GM23248 (cell line): ENCODE measurements around the gene NUDT9. TPM values are rescaled to one million over a fixed set of nuclear protein-coding genes. Genes with fewer than 3 reads are reported as not detected.
"Not testable (repeated sequence)": the region's sequence is repeated elsewhere in the genome, so short reads cannot be mapped to it uniquely, and the experiment has no call there.

Source experiments
- DNase-seq: peaks from one replicate; pipeline ENCODE4 v3.0.0-alpha.2; 2015
- H2AFZ ChIP-seq: fragments of 200-600 bp; sonication (generic); 2 replicates; pipeline ENCODE4 v1.6.1; 2016; ENCODE audit warnings: antibody characterized with exemption
- H3F3A ChIP-seq: fragments of 200-600 bp; sonication (generic); 2 replicates; pipeline ENCODE4 v1.6.1; 2016; ENCODE audit warnings: mild to moderate bottlenecking, antibody characterized with exemption, mixed run types; ENCODE audit not compliant: insufficient read depth
- H3K27ac ChIP-seq: fragments of 200-600 bp; sonication (generic); 2 replicates; pipeline ENCODE4 v1.5.1; 2016; ENCODE audit warnings: mild to moderate bottlenecking
- H3K27me3 ChIP-seq: fragments of 200-600 bp; sonication (generic); replicated peaks from 2 replicates; pipeline ENCODE4 v1.6.1; 2016; ENCODE audit warnings: mild to moderate bottlenecking; ENCODE audit not compliant: insufficient read depth
- H3K36me3 ChIP-seq: fragments of 200-600 bp; sonication (generic); 2 replicates; pipeline ENCODE4 v1.6.1; 2016; ENCODE audit warnings: low read depth, mild to moderate bottlenecking
- H3K4me1 ChIP-seq: fragments of 200-600 bp; sonication (generic); 2 replicates; pipeline ENCODE4 v1.6.1; 2016; ENCODE audit warnings: mild to moderate bottlenecking; ENCODE audit not compliant: insufficient read depth
- H3K4me2 ChIP-seq: fragments of 200-600 bp; sonication (generic); one replicate; pipeline ENCODE4 v1.6.1; 2016; ENCODE audit warnings: mild to moderate bottlenecking; ENCODE audit not compliant: unreplicated experiment
- H3K4me3 ChIP-seq: fragments of 200-600 bp; sonication (generic); 2 replicates; pipeline ENCODE4 v1.5.1; 2016; ENCODE audit warnings: mild to moderate bottlenecking
- H3K79me2 ChIP-seq: fragments of 200-600 bp; sonication (generic); 2 replicates; pipeline ENCODE4 v1.6.1; 2016; ENCODE audit warnings: mild to moderate bottlenecking; ENCODE audit not compliant: insufficient read depth
- H3K9ac ChIP-seq: fragments of 200-600 bp; sonication (generic); 2 replicates; pipeline ENCODE4 v1.6.1; 2016; ENCODE audit warnings: mild to moderate bottlenecking
- H3K9me2 ChIP-seq: fragments of 200-600 bp; sonication (generic); 2 replicates; pipeline ENCODE4 v1.6.1; 2016; ENCODE audit warnings: mixed run types, mild to moderate bottlenecking, moderate library complexity; ENCODE audit not compliant: insufficient read depth
- H3K9me3 ChIP-seq: fragments of 200-600 bp; sonication (generic); one replicate; pipeline ENCODE4 v1.6.1; 2017; ENCODE audit warnings: low read depth
- H4K20me1 ChIP-seq: fragments of 200-600 bp; sonication (generic); 2 replicates; pipeline ENCODE4 v1.6.0; 2016; ENCODE audit not compliant: insufficient read depth
- EZH2 ChIP-seq: fragments of 200-600 bp; sonication (generic); IDR thresholded peaks from 2 replicates; pipeline ENCODE4 v1.6.1; 2018; ENCODE audit warnings: antibody characterized with exemption, mild to moderate bottlenecking; ENCODE audit not compliant: insufficient read depth, poor library complexity, severe bottlenecking
- EZH2phosphoT487 ChIP-seq: fragments of 200-600 bp; sonication (generic); IDR thresholded peaks from 2 replicates; pipeline ENCODE4 v1.6.1; 2018; ENCODE audit warnings: antibody characterized with exemption, moderate library complexity, mild to moderate bottlenecking, low read depth; ENCODE audit not compliant: insufficient read depth
- WGBS, 2 experiments: methylation state at CpG; one replicate each; pipeline ENCODE4 v1.1.6; 2015 to 2017; ENCODE audit warnings: low lambda C conversion rate in 2 of 2, low coverage in 1 of 2; ENCODE audit errors: missing lambda C conversion rate in 2 of 2; 5-methylcytosine and 5-hydroxymethylcytosine counted together
- in situ Hi-C: fragments of 300-500 bp; cut with MboI; formaldehyde crosslinking; loops from 2 replicates; pipeline ENCODE4 v1.15.0; 2020
- polyA plus RNA-seq: library from polyadenylated mRNA; unstranded; fragments of >200 nt; fragmentation: Nextera tagmentation; extraction: Ambion mirVana; gene quantifications from 2 replicates; pipeline ENCODE4 v1.2.1, GENCODE V29; 2016
- total RNA-seq: library from RNA; depleted of rRNA; stranded (reverse); fragments of >200 nt; shearing (Covaris generic); gene quantifications from 2 replicates; pipeline ENCODE4 v1.2.3, GENCODE V29; 2014

The NUDT9 gene
- total and polyA plus RNA-seq, 2 experiments from 2014 or later, result 11.2 to 34.8 TPM

- no peaks in the 10 kb centered on the region for H3K9me2 ChIP-seq
Measured at GRCh38 chr4:87382931-87383330, 39.4 kb upstream of the NUDT9 start.

DNA sequence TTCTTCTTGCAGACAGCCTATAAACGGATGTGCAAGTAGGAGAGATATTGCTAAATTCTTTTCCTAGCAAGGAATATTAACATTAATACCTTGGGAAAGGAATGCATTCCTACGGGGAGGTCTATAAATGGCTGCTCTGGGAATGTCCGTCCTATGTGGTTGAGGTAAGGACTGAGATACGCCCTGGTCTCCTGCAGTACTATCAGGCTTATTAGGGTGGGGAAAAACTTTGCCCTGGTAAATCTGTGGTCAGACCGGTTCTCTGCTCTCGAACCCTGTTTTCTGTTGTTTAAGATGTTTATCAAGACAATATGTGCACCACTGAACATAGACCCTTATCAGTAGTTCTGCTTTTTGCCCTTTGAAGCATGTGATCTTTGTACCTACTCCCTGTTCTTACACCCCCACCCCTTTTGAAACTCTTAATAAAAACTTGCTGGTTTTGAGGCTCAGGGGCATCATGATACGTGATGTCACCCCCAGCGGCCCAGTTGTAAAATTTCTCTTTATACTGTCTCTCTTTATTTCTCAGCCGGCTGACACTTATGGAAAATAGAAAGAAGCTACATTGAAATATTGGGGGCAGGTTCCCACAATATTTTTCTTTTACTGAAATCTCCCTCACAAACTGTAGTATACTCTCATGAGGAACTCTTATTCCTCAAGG lies 37.8 kb upstream of the NUDT9 start:
- H3K9ac ChIP-seq, DNase-seq, H4K20me1 ChIP-seq, H3K27ac ChIP-seq, H3K27me3 ChIP-seq, in situ Hi-C loops, H3K36me3 ChIP-seq, H3K4me2 ChIP-seq, H3K4me1 ChIP-seq, H3K9me3 ChIP-seq, H3K9me2 ChIP-seq, H2AFZ ChIP-seq, H3K4me3 ChIP-seq, H3F3A ChIP-seq: not testable (repeated sequence)
- H3K79me2 ChIP-seq, result peaks cover 59% of the 10 kb centered on the region
- 86 to 88% methylated on average over 9 of the region's 9 CpGs for WGBS, 2 experiments

More at GRCh38 chr4:87382931-87383330, 39.4 kb upstream of the NUDT9 start:
- H3K9ac ChIP-seq, result no peak overlapping the region
- H4K20me1 ChIP-seq, result no peaks in the 10 kb centered on the region
- H3K4me3 ChIP-seq, result no peak overlapping the region
- no peak overlapping the region for H3K4me2 ChIP-seq
- DNase-seq, result no peak
- no peaks in the 10 kb centered on the region for H3K27me3 ChIP-seq
- H2AFZ ChIP-seq, result no peak overlapping the region
- in situ Hi-C loops, result no loop called here
- no peaks in the 10 kb centered on the region for H3K4me1 ChIP-seq
- H3F3A ChIP-seq, result no peaks in the 10 kb centered on the region
- no peaks in the 10 kb centered on the region for H3K9me3 ChIP-seq
- WGBS, 2 experiments, result 80 to 90% methylated on average over 3 of the region's 3 CpGs
- peaks cover 43% of the 10 kb centered on the region for H3K79me2 ChIP-seq
- no peaks in the 10 kb centered on the region for H3K36me3 ChIP-seq
- TF ChIP-seq EZH2 (no peak), EZH2phosphoT487 (no peak)
- H3K27ac ChIP-seq, result no peak overlapping the region

DNA sequence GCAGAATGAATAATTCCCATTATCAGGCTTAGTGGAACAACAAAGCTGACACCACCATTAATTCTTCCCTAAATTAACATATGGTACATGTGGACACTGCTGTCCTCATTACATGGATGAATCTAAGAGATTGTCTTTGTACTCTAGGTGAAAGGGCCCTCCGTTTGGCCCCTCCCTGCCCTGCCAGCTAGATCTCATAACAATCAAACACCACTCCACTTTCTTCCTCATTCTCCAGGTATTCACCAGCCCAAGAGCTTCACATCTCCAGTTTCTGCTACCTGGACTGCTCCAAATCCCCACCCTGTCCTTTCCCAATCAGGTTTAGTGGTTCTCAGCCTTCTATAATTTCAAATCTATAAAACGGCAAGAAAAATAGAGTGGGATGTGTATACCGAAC lies 35.1 kb upstream of the NUDT9 start:
- H3K9me3 ChIP-seq, result no peaks in the 10 kb centered on the region
- H2AFZ ChIP-seq, result no peak overlapping the region
- H3K27ac ChIP-seq, result no peak overlapping the region
- no peak overlapping the region for H3K4me3 ChIP-seq
- H3K27me3 ChIP-seq, result no peaks in the 10 kb centered on the region
- H3K9me2 ChIP-seq, result no peaks in the 10 kb centered on the region
- DNase-seq, result no peak
- H3F3A ChIP-seq, result peaks cover 6% of the 10 kb centered on the region; the same call in 1 of the 2 replicates
- H3K79me2 ChIP-seq, result peaks cover 71% of the 10 kb centered on the region
- H3K36me3 ChIP-seq, result no peaks in the 10 kb centered on the region
- in situ Hi-C loops, result no loop called here
- H3K4me2 ChIP-seq, result no peak overlapping the region
- 97 to 98% methylated on average over 3 of the region's 3 CpGs for WGBS, 2 experiments
- no peaks in the 10 kb centered on the region for H4K20me1 ChIP-seq
- TF ChIP-seq EZH2 (no peak), EZH2phosphoT487 (no peak)
- H3K4me1 ChIP-seq, result peaks cover 11% of the 10 kb centered on the region
- H3K9ac ChIP-seq, result no peak overlapping the region

DNA sequence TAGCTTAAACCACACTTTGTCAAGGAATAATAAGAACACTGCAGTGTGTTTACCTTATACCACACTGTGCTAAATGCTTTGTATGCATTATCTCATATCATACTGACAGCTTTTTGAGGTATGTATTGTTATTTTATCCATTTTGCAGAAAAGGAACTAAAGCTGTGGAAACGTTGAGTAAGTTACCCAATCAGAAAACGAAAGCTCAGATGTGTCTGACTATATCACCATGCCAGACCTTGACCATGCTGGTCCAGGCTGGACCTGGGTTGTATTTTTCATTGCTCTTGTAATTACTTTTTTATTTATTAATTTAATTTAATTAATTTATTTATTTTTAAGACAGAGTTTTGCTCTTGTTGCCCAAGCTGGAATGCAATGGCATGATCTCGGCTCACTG lies 33.5 kb upstream of the NUDT9 start:
- Histone ChIP-seq H3F3A (peaks cover 6% of the 10 kb centered on the region; the same call in 1 of the 2 replicates), H3K36me3 (no peaks in the 10 kb centered on the region), H3K9ac (no peak overlapping the region), H3K9me3 (no peaks in the 10 kb centered on the region), H3K4me3 (no peak overlapping the region), H3K4me2 (peak overlapping the region; percentile 91), H3K9me2 (no peaks in the 10 kb centered on the region), H3K4me1 (peaks cover 11% of the 10 kb centered on the region), H4K20me1 (no peaks in the 10 kb centered on the region), H3K27ac (no peak overlapping the region), H2AFZ (no peak overlapping the region), H3K79me2 (peaks cover 63% of the 10 kb centered on the region), H3K27me3 (no peaks in the 10 kb centered on the region)
- in situ Hi-C loops, result no loop called here
- TF ChIP-seq EZH2 (no peak), EZH2phosphoT487 (no peak)
- 83 to 88% methylated on average over 3 of the region's 3 CpGs for WGBS, 2 experiments
- DNase-seq, result no peak

DNA sequence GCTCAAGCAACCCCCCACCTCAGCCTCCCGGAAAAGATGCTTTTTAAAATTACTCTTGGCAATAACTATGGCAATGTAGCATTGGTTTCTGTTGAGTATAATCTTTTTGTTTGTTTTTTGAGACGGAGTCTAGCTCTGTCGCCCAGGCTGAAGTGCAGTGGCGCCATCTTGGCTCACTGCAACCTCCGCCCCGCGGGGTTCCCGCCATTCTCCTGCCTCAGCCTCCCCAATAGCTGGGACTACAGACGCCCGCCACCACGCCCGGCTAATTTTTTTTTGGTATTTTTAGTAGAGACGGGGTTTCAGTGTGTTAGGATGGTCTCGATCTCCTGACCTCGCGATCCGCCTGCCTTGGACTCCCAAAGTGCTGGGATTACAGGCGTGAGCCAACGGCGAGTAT lies 32.3 kb upstream of the NUDT9 start:
- H3K9me2 ChIP-seq, in situ Hi-C loops, DNase-seq, H3K27me3 ChIP-seq, H3F3A ChIP-seq, H4K20me1 ChIP-seq, H3K36me3 ChIP-seq, H3K9me3 ChIP-seq: not testable (repeated sequence)
- peaks cover 56% of the 10 kb centered on the region for H3K79me2 ChIP-seq
- H2AFZ ChIP-seq, result peak overlapping the region; percentile 96
- H3K4me1 ChIP-seq, result peaks cover 11% of the 10 kb centered on the region
- WGBS, 2 experiments, result 87 to 91% methylated on average over 18 to 20 of the region's 20 CpGs
- H3K4me3 ChIP-seq, result peak overlapping the region; percentile 90
- H3K27ac ChIP-seq, result 0 out of 2 replicates have a peak overlapping the region, but pooled peaks have one; percentile 83
- peak overlapping the region; percentile 90 for H3K9ac ChIP-seq
- peak overlapping the region; percentile 91 for H3K4me2 ChIP-seq
